Stimulated activated CD8-positive, alpha-beta memory T cell treated with anti-CD3 and anti-CD28 coated beads, Interleukin-12 subunit alpha, Interleukin-12 subunit beta, amount 100 ng/mL, for 4 hours (primary cell): ENCODE data around the gene SUSD6.
"Not testable (repeated sequence)": the region's sequence is repeated elsewhere in the genome, so short reads cannot be mapped to it uniquely, and the experiment has no call there.

Experiments
- DNase-seq: peaks from one replicate; pipeline ENCODE4 v3.0.0-alpha.2; 2020; ENCODE audit warnings: low read depth

Gene SUSD6

DNA sequence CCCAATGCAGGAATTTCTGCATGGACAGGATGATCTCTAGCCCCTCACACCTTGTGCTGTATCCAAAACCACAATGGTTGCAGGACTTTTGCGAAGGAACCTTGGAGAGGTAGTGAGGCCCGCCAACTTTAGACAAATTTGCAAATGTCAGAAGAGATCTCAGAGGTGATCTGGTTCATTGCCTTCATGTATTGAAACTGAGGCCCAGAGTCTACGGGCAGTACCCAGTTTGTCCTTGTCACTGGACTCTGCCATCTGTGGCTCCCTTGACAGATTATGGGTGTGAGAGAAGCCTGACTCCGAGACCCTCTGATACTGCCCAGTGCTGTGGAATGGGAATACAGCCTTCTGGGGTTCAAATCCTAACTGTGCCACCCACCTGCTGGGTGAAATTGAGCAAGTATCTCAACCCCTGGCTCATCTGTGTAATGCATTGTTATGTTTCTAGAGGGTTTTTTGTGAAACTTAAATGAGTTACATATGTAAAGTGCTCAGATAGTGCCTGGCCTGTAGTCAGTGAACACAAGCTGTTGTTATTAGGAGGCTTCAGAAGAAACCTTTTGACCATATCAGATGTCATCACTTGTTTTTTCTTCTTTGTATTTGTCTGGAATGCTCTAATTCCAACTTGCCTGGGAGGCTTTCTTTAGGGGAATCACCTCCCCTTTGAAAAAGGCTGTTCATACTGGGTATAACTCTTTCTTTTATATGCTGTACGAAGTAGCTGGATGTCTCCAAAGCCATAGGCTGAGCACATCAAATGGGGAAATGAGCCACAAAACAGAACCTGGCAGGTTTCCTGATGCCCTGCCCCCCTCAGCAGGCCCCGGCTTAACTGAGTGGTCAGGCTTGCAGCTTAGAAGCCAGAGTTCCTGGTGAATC is 84.2 kb downstream of the SUSD6 start:
- DNase-seq: no peak

- no peak for DNase-seq
Measured at GRCh38 chr14:69696204-69696527, 84.8 kb downstream of the SUSD6 start.

GRCh38 chr14:69696633-69697557 is 85.5 kb downstream of the SUSD6 start:
- DNase-seq: no peak

DNA sequence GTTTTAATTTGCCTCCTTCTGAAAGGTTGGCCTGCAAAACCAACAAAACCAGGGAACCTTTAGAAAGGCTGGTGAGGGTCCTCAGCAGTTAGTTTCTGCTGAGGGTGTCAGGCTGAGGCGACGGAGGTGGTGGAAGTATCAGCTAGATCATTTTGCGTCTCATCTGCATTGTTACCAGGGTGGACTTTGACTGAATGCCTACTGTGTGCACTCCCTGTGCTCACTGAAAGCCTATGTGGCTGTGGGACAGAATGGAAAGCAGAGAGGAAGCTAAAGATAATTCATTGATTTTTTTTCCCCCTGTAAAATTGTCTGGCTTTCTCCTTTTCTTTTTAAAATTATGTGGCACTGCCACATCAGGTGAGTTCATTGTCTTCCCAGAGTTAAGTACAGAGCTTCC is 87.2 kb downstream of the SUSD6 start:
- no peak for DNase-seq

DNA sequence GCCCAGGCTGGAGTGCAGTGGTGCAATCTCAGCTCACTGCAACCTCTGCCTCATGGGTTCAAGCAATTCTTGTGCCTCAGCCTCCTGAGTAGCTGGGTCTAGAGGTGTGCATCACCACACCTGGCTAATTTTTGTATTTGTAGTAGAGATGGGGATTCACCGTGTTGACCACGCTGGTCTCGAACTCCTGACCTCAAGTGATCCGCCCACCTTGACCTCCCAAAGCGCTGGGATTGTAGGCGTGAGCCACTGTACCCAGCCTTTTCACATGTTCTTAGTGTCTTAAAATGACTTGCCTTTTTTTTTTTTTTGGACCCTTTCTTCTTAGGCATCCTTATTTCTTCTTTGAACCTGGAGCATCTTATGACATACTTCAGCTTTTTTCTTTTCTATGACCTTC is 87.8 kb downstream of the SUSD6 start:
- DNase-seq: not testable (repeated sequence)

GRCh38 chr14:69699748-69700303 is 88.4 kb downstream of the SUSD6 start:
- DNase-seq: no peak

- DNase-seq: no peak
Measured at GRCh38 chr14:69700575-69700974, 89.2 kb downstream of the SUSD6 start.

- no peak for DNase-seq
Measured at GRCh38 chr14:69701291-69701690, 89.9 kb downstream of the SUSD6 start.

GRCh38 chr14:69701857-69702256 is 90.5 kb downstream of the SUSD6 start:
- DNase-seq: no peak

DNA sequence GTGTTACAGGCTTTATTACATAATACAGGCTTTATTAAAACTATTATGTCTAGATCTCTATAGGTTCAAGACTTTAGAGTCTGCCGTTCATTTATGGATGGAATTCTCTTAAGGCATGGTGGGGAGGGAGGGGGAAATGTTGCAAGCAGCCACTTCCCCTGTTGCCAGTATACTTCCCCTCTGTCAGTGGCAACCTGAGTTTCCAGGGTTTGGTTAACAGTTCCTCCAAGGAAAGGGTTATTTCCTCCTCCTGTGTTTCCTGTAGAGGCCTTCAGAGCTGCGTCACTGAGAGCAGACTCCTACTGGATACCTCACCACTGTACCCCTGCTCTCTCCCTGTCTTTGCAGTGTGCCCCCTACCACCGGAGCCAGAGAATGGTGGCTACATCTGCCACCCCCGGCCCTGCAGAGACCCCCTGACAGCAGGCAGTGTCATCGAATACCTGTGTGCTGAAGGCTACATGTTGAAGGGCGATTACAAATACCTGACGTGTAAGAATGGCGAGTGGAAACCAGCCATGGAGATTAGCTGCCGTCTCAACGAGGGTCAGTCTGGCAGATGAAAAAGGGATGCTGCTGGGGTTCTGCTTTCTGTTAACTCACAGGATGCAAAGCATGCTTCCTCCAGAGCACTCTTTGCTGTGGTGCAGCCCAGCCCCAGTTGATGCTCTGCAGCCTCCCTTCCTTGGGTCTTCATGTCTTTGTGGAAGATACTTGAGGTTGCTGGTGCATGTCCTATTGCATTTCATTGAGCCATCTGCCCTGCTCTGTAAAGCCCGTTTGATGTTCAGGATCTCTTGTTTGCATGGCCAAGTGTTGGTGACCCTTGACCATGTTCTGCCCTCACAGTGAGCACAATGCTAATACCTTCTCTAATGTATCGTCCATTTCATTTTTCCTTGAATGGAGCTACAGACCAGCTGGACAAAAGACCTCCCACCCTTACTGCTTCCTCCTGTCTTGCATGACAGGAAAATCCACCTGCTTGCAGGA is 91.9 kb downstream of the SUSD6 start:
- DNase-seq: no peak

GRCh38 chr14:69704319-69704718 is 92.9 kb downstream of the SUSD6 start:
- DNase-seq: no peak

GRCh38 chr14:69705706-69706105 is 94.3 kb downstream of the SUSD6 start:
- no peak for DNase-seq

- no peak for DNase-seq
Measured at GRCh38 chr14:69708049-69708448, 96.7 kb downstream of the SUSD6 start.

- DNase-seq: no peak
Measured at GRCh38 chr14:69708586-69709560, 97.5 kb downstream of the SUSD6 start.

DNA sequence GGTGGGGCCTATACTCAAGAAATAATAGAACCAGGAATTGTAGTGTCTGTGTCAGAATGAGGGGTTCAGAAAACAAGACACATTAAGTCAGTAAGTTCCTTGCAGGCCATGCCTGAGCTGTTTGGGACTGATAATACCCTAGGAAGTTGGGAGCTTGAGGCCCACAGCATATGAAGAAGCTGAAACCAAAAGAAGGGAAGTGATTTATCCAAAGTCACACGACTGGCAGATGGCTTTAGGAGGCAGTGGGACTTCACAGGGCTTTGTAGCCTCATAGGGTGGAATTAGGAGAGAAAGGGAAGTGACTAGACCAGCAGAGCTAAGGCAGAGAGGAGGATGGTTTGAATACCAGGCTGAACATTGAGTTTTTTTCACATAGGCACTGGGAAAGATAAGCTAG is 99.0 kb downstream of the SUSD6 start:
- DNase-seq: no peak

GRCh38 chr14:69711065-69711464 is 99.7 kb downstream of the SUSD6 start:
- no peak for DNase-seq

DNA sequence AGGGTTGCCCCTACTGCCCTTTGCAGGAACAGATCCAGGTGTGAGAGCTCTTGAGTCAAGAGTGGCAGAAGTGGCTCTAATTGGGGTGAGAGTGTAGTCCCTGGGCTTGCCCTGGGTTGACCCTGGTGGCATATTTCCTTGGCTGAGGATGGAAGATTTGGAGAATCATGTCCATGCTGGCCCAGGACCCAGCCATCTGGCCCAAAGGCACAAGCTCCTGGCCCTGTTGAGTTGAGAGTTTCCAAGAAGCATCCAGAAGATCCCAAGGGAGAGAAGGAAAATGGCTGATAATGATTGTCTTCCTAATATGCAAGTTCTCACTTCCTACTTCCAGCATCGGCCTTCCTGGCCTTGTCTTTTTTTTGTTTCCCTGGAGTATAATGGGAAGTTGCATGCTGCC is 100.1 kb downstream of the SUSD6 start:
- DNase-seq: no peak

GRCh38 chr14:69711881-69712560 is 100.6 kb downstream of the SUSD6 start:
- no peak for DNase-seq

- DNase-seq: no peak
Measured at GRCh38 chr14:69712599-69713088, 101.2 kb downstream of the SUSD6 start.
